ENCODE measurements around the gene ZNF429. TPM values are rescaled to one million over a fixed set of nuclear protein-coding genes. Genes with fewer than 3 reads are reported as not detected.
"Not testable (repeated sequence)": the region's sequence is repeated elsewhere in the genome, so short reads cannot be mapped to it uniquely, and the experiment has no call there.

Gene ZNF429
- 1 to 10 TPM; 2.7 TPM for polyA plus RNA-seq

- H3K9me3 ChIP-seq (ENCODE audit: control insufficient read depth in 2 of 2, insufficient read depth in 1 of 2, low read depth in 1 of 2, low read length in 1 of 2) = no peaks in the 10 kb centered on the region
- peak within 1 kb of the TSS; percentile 92 to 95 for H3K27ac ChIP-seq (ENCODE audit: low read depth in 2 of 2, low read length in 1 of 2)
- no peaks in the 10 kb centered on the region for H3K36me3 ChIP-seq (ENCODE audit: control insufficient read depth in 2 of 2, insufficient read depth in 2 of 2, low read length in 1 of 2)
- H3K4me1 ChIP-seq (ENCODE audit: control insufficient read depth in 2 of 2, insufficient read depth in 2 of 2, low read length in 1 of 2) = no peaks in the 10 kb centered on the region
- H3K4me3 ChIP-seq (ENCODE audit: low read depth in 1 of 2, low read length in 2 of 2) = peak within 1 kb of the TSS; percentile 76 to 97
- H3K27me3 ChIP-seq (ENCODE audit: control insufficient read depth in 1 of 2, insufficient read depth in 2 of 2, low read length in 2 of 2) = no peaks in the 10 kb centered on the region
- WGBS, 2 donors = 1 to 2% methylated on average over 43 of the region's 43 CpGs
These were observed at the start of gene ZNF429 for GRCh38 chr19:21505459-21506451. Gene ZNF429, plus strand, starts transcription at chr19:21505602. Its CDS starts 170 bp downstream, at chr19:21505772.

DNA sequence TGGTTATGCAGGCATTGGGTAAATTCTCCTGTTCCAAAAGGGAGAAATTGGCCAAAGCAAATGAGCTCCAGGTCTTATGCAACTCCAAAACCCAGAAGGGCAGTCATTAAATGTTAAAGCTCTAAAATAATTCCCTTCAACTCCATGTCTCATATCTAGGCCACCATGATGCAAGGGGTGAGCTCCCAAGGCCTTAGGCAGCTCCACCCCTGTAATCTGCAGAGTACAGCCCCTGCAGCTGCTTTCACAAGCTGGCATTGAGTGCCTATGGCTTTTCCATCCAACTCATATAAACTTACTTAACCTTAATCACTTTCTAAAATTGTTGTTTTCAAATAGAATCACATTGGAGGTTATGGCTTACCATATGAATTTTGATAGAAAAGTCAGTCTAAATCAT lies 44.7 kb upstream of the ZNF429 start:
- Histone ChIP-seq H3K27me3 (ENCODE audit: control insufficient read depth in 1 of 2, insufficient read depth in 2 of 2, low read length in 2 of 2) (no peaks in the 10 kb centered on the region), H3K36me3 (ENCODE audit: control insufficient read depth in 2 of 2, insufficient read depth in 2 of 2, low read length in 1 of 2) (no peaks in the 10 kb centered on the region), H3K27ac (ENCODE audit: low read depth in 2 of 2, low read length in 1 of 2) (no peak overlapping the region), H3K4me3 (ENCODE audit: low read depth in 1 of 2, low read length in 2 of 2) (no peak overlapping the region), H3K4me1 (ENCODE audit: control insufficient read depth in 2 of 2, insufficient read depth in 2 of 2, low read length in 1 of 2) (no peaks in the 10 kb centered on the region), H3K9me3 (ENCODE audit: control insufficient read depth in 2 of 2, insufficient read depth in 1 of 2, low read depth in 1 of 2, low read length in 1 of 2) (peaks cover 9 to 15% of the 10 kb centered on the region in 2 donors)

- H3K27me3 ChIP-seq (ENCODE audit: control insufficient read depth in 1 of 2, insufficient read depth in 2 of 2, low read length in 2 of 2) = no peaks in the 10 kb centered on the region
- no peaks in the 10 kb centered on the region for H3K36me3 ChIP-seq (ENCODE audit: control insufficient read depth in 2 of 2, insufficient read depth in 2 of 2, low read length in 1 of 2)
- H3K27ac ChIP-seq (ENCODE audit: low read depth in 2 of 2, low read length in 1 of 2) = no peak overlapping the region
- no peaks in the 10 kb centered on the region for H3K4me1 ChIP-seq (ENCODE audit: control insufficient read depth in 2 of 2, insufficient read depth in 2 of 2, low read length in 1 of 2)
- 93 to 95% methylated on average over 16 of the region's 16 CpGs for WGBS, 2 donors
- H3K9me3 ChIP-seq (ENCODE audit: control insufficient read depth in 2 of 2, insufficient read depth in 1 of 2, low read depth in 1 of 2, low read length in 1 of 2) = peaks cover 6 to 26% of the 10 kb centered on the region in 2 donors
- H3K4me3 ChIP-seq (ENCODE audit: low read depth in 1 of 2, low read length in 2 of 2) = no peak overlapping the region
These were observed 42.9 kb upstream of the ZNF429 start for GRCh38 chr19:21462540-21462939.

GRCh38 chr19:21463449-21464105 lies 41.8 kb upstream of the ZNF429 start:
- Histone ChIP-seq H3K27ac (ENCODE audit: low read depth in 2 of 2, low read length in 1 of 2) (no peak overlapping the region), H3K4me3 (ENCODE audit: low read depth in 1 of 2, low read length in 2 of 2) (peak overlapping the region in 1 of 2 donors; percentile 36), H3K36me3 (ENCODE audit: control insufficient read depth in 2 of 2, insufficient read depth in 2 of 2, low read length in 1 of 2) (no peaks in the 10 kb centered on the region), H3K9me3 (ENCODE audit: control insufficient read depth in 2 of 2, insufficient read depth in 1 of 2, low read depth in 1 of 2, low read length in 1 of 2) (peaks cover 6 to 26% of the 10 kb centered on the region in 2 donors), H3K4me1 (ENCODE audit: control insufficient read depth in 2 of 2, insufficient read depth in 2 of 2, low read length in 1 of 2) (no peaks in the 10 kb centered on the region), H3K27me3 (ENCODE audit: control insufficient read depth in 1 of 2, insufficient read depth in 2 of 2, low read length in 2 of 2) (no peaks in the 10 kb centered on the region)
- 7 to 9% methylated on average over 38 of the region's 38 CpGs for WGBS, 2 donors

DNA sequence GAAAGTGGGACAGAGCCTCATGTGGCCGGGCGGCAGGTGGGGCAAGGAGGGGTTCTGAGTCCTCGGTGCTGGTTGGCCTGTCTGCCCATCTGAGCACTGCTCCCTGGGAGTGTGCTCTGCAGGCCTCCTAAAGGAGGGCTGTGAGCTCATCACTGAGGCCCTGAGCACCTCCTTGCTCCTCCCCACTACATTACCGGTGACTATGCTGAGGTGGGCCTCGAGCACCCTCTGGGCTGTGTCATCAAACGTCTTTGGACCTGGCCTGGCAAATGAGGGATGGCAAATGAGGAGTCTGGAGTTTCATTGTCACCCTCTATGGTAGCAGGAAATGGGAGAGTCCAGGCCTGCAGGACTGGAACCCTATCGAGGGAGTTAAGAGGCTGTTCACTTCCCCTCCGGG lies 38.8 kb upstream of the ZNF429 start:
- Histone ChIP-seq H3K27ac (ENCODE audit: low read depth in 2 of 2, low read length in 1 of 2) (no peak overlapping the region), H3K4me3 (ENCODE audit: low read depth in 1 of 2, low read length in 2 of 2) (no peak overlapping the region), H3K27me3 (ENCODE audit: control insufficient read depth in 1 of 2, insufficient read depth in 2 of 2, low read length in 2 of 2) (no peaks in the 10 kb centered on the region), H3K9me3 (ENCODE audit: control insufficient read depth in 2 of 2, insufficient read depth in 1 of 2, low read depth in 1 of 2, low read length in 1 of 2) (peaks cover 6 to 25% of the 10 kb centered on the region in 2 donors), H3K36me3 (ENCODE audit: control insufficient read depth in 2 of 2, insufficient read depth in 2 of 2, low read length in 1 of 2) (no peaks in the 10 kb centered on the region), H3K4me1 (ENCODE audit: control insufficient read depth in 2 of 2, insufficient read depth in 2 of 2, low read length in 1 of 2) (no peaks in the 10 kb centered on the region)
- WGBS, 2 donors = 86 to 89% methylated on average over 8 of the region's 8 CpGs

GRCh38 chr19:21468791-21469190 lies 36.6 kb upstream of the ZNF429 start:
- Histone ChIP-seq H3K9me3 (ENCODE audit: control insufficient read depth in 2 of 2, insufficient read depth in 1 of 2, low read depth in 1 of 2, low read length in 1 of 2) (peaks cover 1 to 13% of the 10 kb centered on the region in 2 donors), H3K27ac (ENCODE audit: low read depth in 2 of 2, low read length in 1 of 2) (no peak overlapping the region), H3K4me3 (ENCODE audit: low read depth in 1 of 2, low read length in 2 of 2) (no peak overlapping the region), H3K36me3 (ENCODE audit: control insufficient read depth in 2 of 2, insufficient read depth in 2 of 2, low read length in 1 of 2) (no peaks in the 10 kb centered on the region), H3K27me3 (ENCODE audit: control insufficient read depth in 1 of 2, insufficient read depth in 2 of 2, low read length in 2 of 2) (no peaks in the 10 kb centered on the region), H3K4me1 (ENCODE audit: control insufficient read depth in 2 of 2, insufficient read depth in 2 of 2, low read length in 1 of 2) (no peaks in the 10 kb centered on the region)
- WGBS, 2 donors = 79 to 82% methylated on average over 5 of the region's 5 CpGs

GRCh38 chr19:21472507-21472906 lies 32.9 kb upstream of the ZNF429 start:
- H3K27me3 ChIP-seq (ENCODE audit: control insufficient read depth in 1 of 2, insufficient read depth in 2 of 2, low read length in 2 of 2) = no peaks in the 10 kb centered on the region

DNA sequence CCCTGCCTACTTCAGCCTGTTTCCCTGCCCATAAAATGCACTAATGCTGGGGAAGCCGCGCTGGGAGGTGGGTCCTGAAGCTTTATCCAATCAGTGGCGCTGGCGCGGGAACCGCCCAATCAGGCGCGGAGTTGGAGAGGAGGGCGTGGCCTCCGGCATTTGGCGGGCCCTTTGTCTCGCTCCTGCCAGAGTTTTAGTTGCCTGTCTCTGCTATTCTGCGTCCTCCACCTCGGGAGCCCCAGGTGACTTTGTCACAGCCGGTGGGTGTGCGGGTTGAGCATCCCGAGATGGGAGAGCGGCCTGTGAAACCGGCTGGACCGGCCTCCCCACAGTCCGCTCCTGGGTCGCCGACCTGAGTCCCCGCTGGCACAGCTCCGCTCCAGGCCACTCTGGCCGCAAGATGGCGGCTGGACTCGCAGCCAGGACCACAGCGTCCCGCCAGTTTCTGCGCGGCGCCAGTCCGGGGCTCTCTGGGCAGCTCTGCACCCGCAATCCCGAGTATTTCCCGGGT lies 30.7 kb upstream of the ZNF429 start:
- Histone ChIP-seq H3K4me3 (ENCODE audit: low read depth in 1 of 2, low read length in 2 of 2) (peak overlapping the region; percentile 33 to 38), H3K9me3 (ENCODE audit: control insufficient read depth in 2 of 2, insufficient read depth in 1 of 2, low read depth in 1 of 2, low read length in 1 of 2) (peaks cover 2 to 7% of the 10 kb centered on the region in 2 donors), H3K4me1 (ENCODE audit: control insufficient read depth in 2 of 2, insufficient read depth in 2 of 2, low read length in 1 of 2) (no peaks in the 10 kb centered on the region), H3K27me3 (ENCODE audit: control insufficient read depth in 1 of 2, insufficient read depth in 2 of 2, low read length in 2 of 2) (no peaks in the 10 kb centered on the region), H3K36me3 (ENCODE audit: control insufficient read depth in 2 of 2, insufficient read depth in 2 of 2, low read length in 1 of 2) (no peaks in the 10 kb centered on the region), H3K27ac (ENCODE audit: low read depth in 2 of 2, low read length in 1 of 2) (no peak overlapping the region)
- 7 to 11% methylated on average over 37 of the region's 37 CpGs for WGBS, 2 donors

More at GRCh38 chr19:21472507-21472906, 32.9 kb upstream of the ZNF429 start:
- no peaks in the 10 kb centered on the region for H3K4me1 ChIP-seq (ENCODE audit: control insufficient read depth in 2 of 2, insufficient read depth in 2 of 2, low read length in 1 of 2)
- H3K4me3 ChIP-seq (ENCODE audit: low read depth in 1 of 2, low read length in 2 of 2) = no peak overlapping the region
- H3K9me3 ChIP-seq (ENCODE audit: control insufficient read depth in 2 of 2, insufficient read depth in 1 of 2, low read depth in 1 of 2, low read length in 1 of 2) = peaks cover 2 to 7% of the 10 kb centered on the region in 2 donors
- no peaks in the 10 kb centered on the region for H3K36me3 ChIP-seq (ENCODE audit: control insufficient read depth in 2 of 2, insufficient read depth in 2 of 2, low read length in 1 of 2)
- H3K27ac ChIP-seq (ENCODE audit: low read depth in 2 of 2, low read length in 1 of 2) = no peak overlapping the region

DNA sequence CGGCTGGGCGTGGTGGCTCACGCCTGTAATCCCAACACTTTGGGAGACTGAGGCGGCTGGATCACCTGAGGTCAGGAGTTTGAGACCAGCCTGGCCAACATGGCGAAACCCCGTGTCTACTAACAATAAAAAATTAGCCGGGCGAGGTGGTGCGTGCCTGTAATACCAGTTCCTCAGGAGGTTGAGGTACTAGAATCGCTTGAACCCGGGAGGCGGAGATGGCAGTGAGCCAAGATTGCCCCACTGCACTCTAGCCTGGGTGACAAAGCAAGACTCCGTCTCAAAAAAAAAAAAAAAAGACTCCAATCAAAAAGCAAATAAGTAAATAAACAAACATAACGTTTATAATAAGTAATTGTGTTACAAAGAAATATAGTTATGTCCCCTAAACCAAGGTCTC lies 23.0 kb upstream of the ZNF429 start:
- 89 to 92% methylated on average over 13 to 14 of the region's 14 CpGs for WGBS, 2 donors
- not testable (repeated sequence) for H3K4me3 ChIP-seq (ENCODE audit: low read depth in 1 of 2, low read length in 2 of 2); H3K27ac ChIP-seq (ENCODE audit: low read depth in 2 of 2, low read length in 1 of 2); H3K27me3 ChIP-seq (ENCODE audit: control insufficient read depth in 1 of 2, insufficient read depth in 2 of 2, low read length in 2 of 2); H3K4me1 ChIP-seq (ENCODE audit: control insufficient read depth in 2 of 2, insufficient read depth in 2 of 2, low read length in 1 of 2); H3K36me3 ChIP-seq (ENCODE audit: control insufficient read depth in 2 of 2, insufficient read depth in 2 of 2, low read length in 1 of 2); H3K9me3 ChIP-seq (ENCODE audit: control insufficient read depth in 2 of 2, insufficient read depth in 1 of 2, low read depth in 1 of 2, low read length in 1 of 2)
